A673 (cell line): ENCODE measurements around the gene ITPR3.

Source experiments
- EZH2 ChIP-seq: fragments of 200-600 bp; sonication (generic); IDR thresholded peaks from 2 replicates; pipeline ENCODE4 v1.6.1; 2017; ENCODE audit warnings: borderline replicate concordance, low read depth, mild to moderate bottlenecking, mixed read lengths, antibody characterized with exemption, low read length; ENCODE audit not compliant: poor library complexity, severe bottlenecking
- TF ChIP-seq, protein P1 (sequence below): fragments of 300-800, 200-600 bp; sonication (generic); conservative IDR thresholded peaks from 2 replicates; pipeline ENCODE4 v1.5.1; 2017; ENCODE audit warnings: low read depth, mild to moderate bottlenecking, antibody characterized with exemption, low read length, moderate library complexity, mixed read lengths

DNA sequence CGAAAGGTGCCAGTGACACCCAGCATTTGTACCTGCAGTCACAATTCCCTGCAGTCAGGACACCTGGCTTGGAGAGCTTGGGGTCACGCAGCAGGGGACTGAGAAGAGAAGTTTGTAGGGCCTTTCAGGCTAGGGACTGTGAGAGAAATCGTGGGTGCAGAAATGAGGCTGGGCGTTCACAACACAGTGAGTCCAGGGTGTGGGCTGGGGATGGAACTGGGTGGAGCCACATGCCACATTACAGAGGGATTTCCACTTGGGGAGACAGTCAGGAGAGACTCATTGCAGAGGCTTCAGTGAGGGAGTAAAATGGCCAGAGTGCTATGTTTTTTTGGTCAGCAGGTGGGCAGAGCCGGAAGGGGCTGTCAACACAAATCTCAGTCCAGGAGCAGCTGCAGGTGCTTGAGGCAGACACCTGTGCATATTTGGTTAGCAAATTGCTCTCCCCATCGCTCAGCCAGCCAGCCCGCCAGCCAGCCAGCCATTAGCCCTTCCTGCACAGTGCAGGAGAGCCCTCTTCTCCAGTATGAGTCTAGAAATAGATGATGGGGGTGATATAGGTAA, 7.4 kb downstream of the ITPR3 start:
- TF ChIP-seq, protein P1, sequence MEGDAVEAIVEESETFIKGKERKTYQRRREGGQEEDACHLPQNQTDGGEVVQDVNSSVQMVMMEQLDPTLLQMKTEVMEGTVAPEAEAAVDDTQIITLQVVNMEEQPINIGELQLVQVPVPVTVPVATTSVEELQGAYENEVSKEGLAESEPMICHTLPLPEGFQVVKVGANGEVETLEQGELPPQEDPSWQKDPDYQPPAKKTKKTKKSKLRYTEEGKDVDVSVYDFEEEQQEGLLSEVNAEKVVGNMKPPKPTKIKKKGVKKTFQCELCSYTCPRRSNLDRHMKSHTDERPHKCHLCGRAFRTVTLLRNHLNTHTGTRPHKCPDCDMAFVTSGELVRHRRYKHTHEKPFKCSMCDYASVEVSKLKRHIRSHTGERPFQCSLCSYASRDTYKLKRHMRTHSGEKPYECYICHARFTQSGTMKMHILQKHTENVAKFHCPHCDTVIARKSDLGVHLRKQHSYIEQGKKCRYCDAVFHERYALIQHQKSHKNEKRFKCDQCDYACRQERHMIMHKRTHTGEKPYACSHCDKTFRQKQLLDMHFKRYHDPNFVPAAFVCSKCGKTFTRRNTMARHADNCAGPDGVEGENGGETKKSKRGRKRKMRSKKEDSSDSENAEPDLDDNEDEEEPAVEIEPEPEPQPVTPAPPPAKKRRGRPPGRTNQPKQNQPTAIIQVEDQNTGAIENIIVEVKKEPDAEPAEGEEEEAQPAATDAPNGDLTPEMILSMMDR: no peak
- no peak for TF ChIP-seq EZH2
